Measurements from ENCODE around the gene UQCC5. TPM values are rescaled to one million over a fixed set of nuclear protein-coding genes. Genes with fewer than 3 reads are reported as not detected.

The UQCC5 gene
- total RNA-seq, 1 experiment from 2014 or later = 15.1 TPM

- peaks cover 14% of the 10 kb centered on the region for H3K36me3 Mint-ChIP-seq (ENCODE audit: insufficient read depth, unreplicated experiment)
- BruUV-seq (replicated peaks) = no TSS peak
- no peaks in the 10 kb centered on the region for H3K9me3 Mint-ChIP-seq (ENCODE audit: low read depth, unreplicated experiment)
- H3K27me3 Mint-ChIP-seq (ENCODE audit: unreplicated experiment) = no peaks in the 10 kb centered on the region
- CTCF ChIA-PET = interaction anchor here (1.0 to 1.3 kb wide), 2 partner anchors 9 to 12 kb away, joined by 3 to 7 read pairs; no protein-coding TSS in a partner anchor
- H3K4me1 Mint-ChIP-seq (ENCODE audit: low read depth, unreplicated experiment) = no peaks in the 10 kb centered on the region
- H3K27ac Mint-ChIP-seq (ENCODE audit: unreplicated experiment) = no peak overlapping the region
- no peak overlapping the region for H3K4me3 Mint-ChIP-seq (ENCODE audit: low read depth, unreplicated experiment)
- TF ChIP-seq CTCF (IDR thresholded peaks at IDR 0.05; ENCODE audit: unreplicated experiment) = no peak
- intact Hi-C loops (cut with micrococcal nuclease; ENCODE audit: unreplicated experiment) = no loop called here
- no peak for DNase-seq
Measured at GRCh38 chr3:52561028-52561747, 24.8 kb downstream of the UQCC5 start.

- Mint-ChIP-seq H3K27me3 (ENCODE audit: unreplicated experiment) (no peaks in the 10 kb centered on the region), H3K4me1 (ENCODE audit: low read depth, unreplicated experiment) (peaks cover 9% of the 10 kb centered on the region), H3K36me3 (ENCODE audit: insufficient read depth, unreplicated experiment) (peaks cover 11% of the 10 kb centered on the region), H3K4me3 (ENCODE audit: low read depth, unreplicated experiment) (no peak overlapping the region), H3K27ac (ENCODE audit: unreplicated experiment) (no peak overlapping the region), H3K9me3 (ENCODE audit: low read depth, unreplicated experiment) (no peaks in the 10 kb centered on the region)
- CTCF ChIA-PET = no interaction called here
- intact Hi-C loops (cut with micrococcal nuclease; ENCODE audit: unreplicated experiment) = no loop called here
- TF ChIP-seq CTCF (IDR thresholded peaks at IDR 0.05; ENCODE audit: unreplicated experiment) = no peak
- DNase-seq = no peak
- BruUV-seq (replicated peaks) = no TSS peak
Measured at GRCh38 chr3:52563984-52564383, 27.6 kb downstream of the UQCC5 start.

DNA sequence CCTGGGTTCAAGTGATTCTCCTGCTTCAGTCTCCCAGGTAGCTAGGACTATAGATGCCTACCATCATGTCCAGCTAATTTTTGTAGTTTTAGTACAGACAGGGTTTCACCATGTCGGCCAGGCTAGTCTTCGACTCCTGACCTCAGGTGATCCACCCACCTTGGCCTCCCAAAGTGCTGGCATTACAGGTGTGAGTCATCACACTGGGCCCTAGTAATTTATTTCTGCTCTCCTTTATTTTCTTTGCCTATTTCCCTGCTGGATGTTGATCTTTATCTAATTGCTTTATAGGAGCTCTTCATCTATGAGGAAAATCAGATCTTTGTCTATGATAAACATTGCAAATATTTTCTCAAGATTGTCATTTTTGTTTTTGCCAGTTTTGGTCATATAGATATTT lies 31.7 kb downstream of the UQCC5 start:
- Mint-ChIP-seq H3K4me1 (ENCODE audit: low read depth, unreplicated experiment) (peaks cover 9% of the 10 kb centered on the region), H3K9me3 (ENCODE audit: low read depth, unreplicated experiment) (no peaks in the 10 kb centered on the region), H3K4me3 (ENCODE audit: low read depth, unreplicated experiment) (no peak overlapping the region), H3K36me3 (ENCODE audit: insufficient read depth, unreplicated experiment) (peaks cover 7% of the 10 kb centered on the region), H3K27ac (ENCODE audit: unreplicated experiment) (no peak overlapping the region), H3K27me3 (ENCODE audit: unreplicated experiment) (no peaks in the 10 kb centered on the region)
- DNase-seq = no peak
- no TSS peak for BruUV-seq (replicated peaks)
- intact Hi-C loops (cut with micrococcal nuclease; ENCODE audit: unreplicated experiment) = no loop called here
- CTCF ChIA-PET = interaction anchor here (0.6 to 0.9 kb wide), 2 partner anchors 74 to 114 kb away, joined by 5 read pairs; no protein-coding TSS in a partner anchor
- TF ChIP-seq CTCF (IDR thresholded peaks at IDR 0.05; ENCODE audit: unreplicated experiment) = no peak

GRCh38 chr3:52570076-52570475 lies 33.7 kb downstream of the UQCC5 start:
- Mint-ChIP-seq H3K9me3 (ENCODE audit: low read depth, unreplicated experiment) (no peaks in the 10 kb centered on the region), H3K27me3 (ENCODE audit: unreplicated experiment) (no peaks in the 10 kb centered on the region), H3K27ac (ENCODE audit: unreplicated experiment) (no peak overlapping the region), H3K4me3 (ENCODE audit: low read depth, unreplicated experiment) (no peak overlapping the region), H3K36me3 (ENCODE audit: insufficient read depth, unreplicated experiment) (peaks cover 13% of the 10 kb centered on the region), H3K4me1 (ENCODE audit: low read depth, unreplicated experiment) (peaks cover 9% of the 10 kb centered on the region)
- no peak for TF ChIP-seq CTCF (IDR thresholded peaks at IDR 0.05; ENCODE audit: unreplicated experiment)
- no peak for DNase-seq
- intact Hi-C loops (cut with micrococcal nuclease; ENCODE audit: unreplicated experiment) = no loop called here
- BruUV-seq (replicated peaks) = no TSS peak
- CTCF ChIA-PET = interaction anchor here (0.7 kb wide), 1 partner anchor 1218 kb away, joined by 3 read pairs; no protein-coding TSS in a partner anchor

Measured in Calu3 (cell line).